Cardiac septum (tissue), 1 donor: ENCODE data around the gene DCHS2. TPM values are rescaled to one million over a fixed set of nuclear protein-coding genes. Genes with fewer than 3 reads are reported as not detected.

Experiments
- DNase-seq: peaks from one replicate; pipeline ENCODE4 v3.0.0-alpha.2; 2020; ENCODE audit warnings: low spot score
- intact Hi-C: fragments of 100-400 bp; cut with DNase I; formaldehyde crosslinking; loops from one replicate; pipeline ENCODE4 v1.14.0; 2022
- total RNA-seq: library from RNA; stranded (reverse); fragmentation: NEBNext Ultra II Directional; extraction: Animal tissue kit (Norgen Biotek cat#: 25700); gene quantifications from one replicate; pipeline ENCODE4 v1.2.1, GENCODE V29; 2021
- donor health status: DM: no; HTN: no; CAD: no.

DCHS2 gene
- total RNA-seq, 1 donor from 2014 or later = not detected

DNA sequence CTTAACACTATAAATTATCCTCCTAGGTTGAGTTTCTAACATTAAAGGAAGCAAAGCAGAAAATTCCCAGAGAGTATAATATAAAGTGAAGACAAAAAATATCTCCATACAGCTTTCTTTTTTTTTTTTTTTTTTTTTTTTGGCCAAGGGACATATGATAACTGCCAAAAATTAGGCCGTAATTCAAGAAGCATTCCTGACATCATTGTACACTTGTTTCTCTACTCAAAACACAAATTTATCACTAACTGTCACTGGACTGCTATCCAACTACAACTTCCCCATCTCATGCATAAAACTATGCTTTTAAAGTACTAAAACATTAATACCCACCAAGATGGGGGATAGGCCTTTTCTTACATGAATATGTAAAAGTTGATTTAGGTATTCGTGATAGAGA lies 77.2 kb downstream of the DCHS2 start:
- intact Hi-C loops = no loop called here
- DNase-seq = no peak

DNA sequence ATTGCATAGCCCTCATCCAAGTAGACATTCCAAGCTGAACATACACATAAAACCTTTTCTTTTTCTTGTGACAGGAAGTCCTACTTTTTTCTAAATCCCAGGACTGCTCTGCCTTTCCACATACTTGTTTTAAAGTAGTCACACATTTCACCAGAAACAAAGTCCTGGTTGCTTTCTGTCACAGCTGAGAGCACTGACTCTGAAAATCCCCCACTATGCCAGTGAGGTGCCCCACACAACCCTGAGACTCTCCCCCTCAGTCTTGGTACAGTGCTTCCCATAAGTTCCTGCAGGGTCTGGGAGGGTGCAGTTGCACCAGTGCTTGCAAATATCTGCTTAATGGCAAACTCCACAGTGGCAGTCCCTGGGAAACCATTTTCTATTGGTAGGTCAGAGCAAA lies 84.2 kb downstream of the DCHS2 start:
- DNase-seq = no peak
- intact Hi-C loops = no loop called here

DNA sequence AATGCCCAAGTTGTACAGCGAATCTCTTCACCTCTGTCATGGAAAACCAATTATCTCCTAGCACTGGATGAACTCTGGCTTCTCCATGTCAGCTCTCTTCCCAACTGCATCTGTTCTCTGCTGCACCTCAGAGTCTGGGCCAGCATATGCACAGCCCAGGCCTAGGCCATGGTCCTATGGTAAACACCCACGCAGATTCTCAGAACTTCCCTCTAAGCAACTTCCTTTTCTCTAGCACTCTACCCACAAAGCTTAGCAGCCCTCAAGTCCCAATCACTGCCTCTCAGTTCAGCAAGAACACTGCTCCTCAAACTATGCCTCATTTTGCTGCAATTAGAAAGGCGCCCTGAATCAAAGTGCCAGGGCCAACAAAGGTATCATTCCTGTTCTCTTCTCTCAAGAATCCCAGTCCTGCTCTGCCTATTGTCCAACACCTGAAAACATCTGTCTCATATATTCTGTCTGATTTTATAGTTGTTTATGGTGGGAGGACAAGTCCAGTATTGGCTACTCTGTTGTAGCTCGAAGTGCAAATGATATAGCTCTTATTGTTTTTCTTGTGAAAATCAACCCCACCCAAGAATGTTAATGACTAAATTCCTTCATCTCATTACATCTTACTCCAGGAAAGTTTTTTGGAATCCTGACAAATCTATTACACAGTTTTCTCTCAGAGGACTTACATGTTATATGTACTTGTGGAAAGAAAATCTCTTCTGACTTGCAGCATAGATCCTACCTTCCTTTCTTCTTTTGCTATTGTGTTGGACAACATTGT lies 85.4 kb downstream of the DCHS2 start:
- intact Hi-C loops = no loop called here
- DNase-seq = no peak

DNA sequence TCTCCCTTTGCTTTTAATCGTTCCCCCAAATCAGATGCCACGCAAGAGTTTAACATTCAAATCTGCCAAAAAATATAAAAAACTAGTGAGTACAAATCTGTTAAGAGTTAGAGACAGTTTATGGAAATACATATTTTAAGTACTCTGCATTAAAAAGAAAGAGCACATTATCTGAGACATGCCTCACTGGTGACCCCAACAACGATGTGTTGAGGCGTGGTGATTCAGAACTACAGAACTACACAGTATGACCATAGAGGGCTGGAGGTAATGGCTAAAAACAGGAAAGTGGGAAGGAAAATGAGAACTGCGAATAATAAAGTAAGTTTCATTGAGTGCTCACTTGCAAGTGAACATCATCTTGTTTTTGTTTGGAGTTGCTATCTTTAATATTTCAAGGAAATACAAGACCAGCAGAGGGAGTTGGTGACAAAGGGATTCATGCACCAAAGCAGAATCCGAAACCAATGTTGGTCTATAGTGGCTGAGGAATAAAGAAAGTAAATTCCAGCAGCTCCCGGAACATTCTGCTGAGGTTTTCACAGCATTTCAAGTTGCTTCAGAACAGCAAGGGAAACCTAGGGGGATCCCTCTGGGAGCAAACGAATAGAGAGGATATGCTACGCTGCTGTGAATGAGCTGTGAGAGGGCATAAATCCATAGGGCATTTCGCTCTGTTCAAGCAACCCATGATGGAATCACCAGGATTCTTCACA lies 92.2 kb downstream of the DCHS2 start:
- intact Hi-C loops = loop anchor here (5.0 kb wide), 1 partner anchor 108 kb away; no protein-coding TSS in a partner anchor
- DNase-seq = no peak

DNA sequence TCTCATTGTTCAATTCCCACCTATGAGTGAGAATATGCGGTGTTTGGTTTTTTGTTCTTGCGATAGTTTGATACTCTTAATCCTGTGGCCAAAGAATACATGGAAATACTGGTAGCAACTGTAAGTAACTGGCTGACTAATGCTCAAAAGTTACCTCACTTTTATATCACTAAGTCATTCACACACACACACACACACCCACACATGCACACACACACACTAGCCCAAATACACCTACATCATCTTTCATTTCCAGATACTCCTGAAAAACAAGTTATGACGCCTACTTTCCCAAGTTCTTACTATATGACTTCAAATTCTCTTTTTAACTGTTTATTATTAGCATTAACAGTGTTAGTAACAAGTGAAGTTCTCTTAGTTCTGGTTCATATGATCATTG lies 101.3 kb downstream of the DCHS2 start:
- intact Hi-C loops = no loop called here

DNA sequence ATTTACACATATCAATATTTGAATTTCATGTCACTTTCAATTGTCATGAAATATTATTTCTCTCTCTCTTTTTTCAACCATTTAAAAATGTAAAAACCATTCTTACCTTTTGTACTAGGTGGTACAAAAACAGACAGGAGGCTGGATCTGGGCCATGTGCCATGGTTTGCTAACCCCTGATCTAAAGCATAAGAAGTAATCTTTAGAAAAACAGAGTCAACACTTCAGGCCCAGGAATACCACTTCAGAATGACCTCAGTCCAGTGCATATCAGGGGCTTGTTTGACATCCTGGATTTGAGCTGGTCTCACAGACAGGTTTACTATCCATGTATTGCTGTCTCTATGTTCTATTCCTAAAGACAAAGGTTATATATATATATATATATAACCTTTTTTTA lies 102.5 kb downstream of the DCHS2 start:
- intact Hi-C loops = no loop called here

More for the DNA sequence above, 101.3 kb downstream of the DCHS2 start:
- DNase-seq = no peak

DNA sequence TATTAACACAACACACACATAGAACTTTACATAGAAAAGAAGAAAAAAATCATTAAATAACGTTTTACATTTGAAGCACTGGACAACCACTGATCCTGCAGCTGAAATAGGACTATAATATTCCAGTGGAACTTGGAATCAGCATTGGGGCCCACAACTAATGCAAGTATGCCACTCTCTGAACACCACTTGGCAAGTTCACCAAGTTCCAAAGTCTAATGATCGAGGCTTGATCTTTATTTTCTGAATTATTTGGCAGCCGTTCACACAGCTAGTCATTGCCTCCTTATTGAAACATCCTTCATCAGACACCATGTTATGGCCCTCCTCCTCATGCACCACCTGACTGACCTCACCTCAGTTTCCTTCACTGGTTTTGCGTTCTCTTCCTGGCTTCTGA lies 107.6 kb downstream of the DCHS2 start:
- intact Hi-C loops = no loop called here
- DNase-seq = no peak

More for the DNA sequence above, 102.5 kb downstream of the DCHS2 start:
- no peak for DNase-seq

DNA sequence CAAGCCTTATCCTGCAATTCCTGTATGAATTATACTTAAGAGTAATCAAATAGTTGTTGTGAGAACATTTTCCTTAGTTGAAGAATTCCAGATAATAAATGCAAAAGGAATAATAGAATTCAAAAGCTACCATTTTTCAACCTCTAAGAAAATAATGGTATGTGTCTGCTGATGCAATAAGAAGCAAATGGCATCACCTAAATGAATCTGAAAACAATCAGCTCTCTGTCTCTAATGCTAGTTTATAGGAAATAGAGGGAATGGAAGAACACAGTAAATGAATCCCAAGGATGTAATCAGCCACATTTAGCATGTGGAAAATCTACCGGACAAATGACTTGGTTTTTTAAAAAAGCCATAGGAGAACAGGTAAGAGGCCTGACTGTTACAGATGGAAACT lies 115.1 kb downstream of the DCHS2 start:
- intact Hi-C loops = no loop called here
- no peak for DNase-seq

DNA sequence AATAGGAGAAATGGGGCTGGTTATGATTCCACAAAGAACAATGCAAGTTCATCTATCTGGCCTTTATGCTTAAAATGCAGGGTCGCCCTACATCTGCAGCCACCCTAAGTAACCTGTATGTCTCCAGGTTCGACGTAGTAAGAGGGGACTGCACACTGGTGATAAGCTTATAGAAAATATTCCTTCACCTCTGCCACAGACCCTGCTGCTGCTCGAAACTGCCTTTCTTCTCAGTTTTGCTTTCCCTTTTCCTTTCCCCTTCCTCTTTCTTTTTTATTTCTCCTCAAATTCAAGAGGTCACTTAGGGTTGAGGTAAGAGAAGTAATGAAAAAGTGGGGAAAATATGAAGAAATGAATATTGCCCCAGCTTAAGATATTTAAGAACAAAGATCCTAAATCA lies 123.5 kb downstream of the DCHS2 start:
- DNase-seq = no peak

DNA sequence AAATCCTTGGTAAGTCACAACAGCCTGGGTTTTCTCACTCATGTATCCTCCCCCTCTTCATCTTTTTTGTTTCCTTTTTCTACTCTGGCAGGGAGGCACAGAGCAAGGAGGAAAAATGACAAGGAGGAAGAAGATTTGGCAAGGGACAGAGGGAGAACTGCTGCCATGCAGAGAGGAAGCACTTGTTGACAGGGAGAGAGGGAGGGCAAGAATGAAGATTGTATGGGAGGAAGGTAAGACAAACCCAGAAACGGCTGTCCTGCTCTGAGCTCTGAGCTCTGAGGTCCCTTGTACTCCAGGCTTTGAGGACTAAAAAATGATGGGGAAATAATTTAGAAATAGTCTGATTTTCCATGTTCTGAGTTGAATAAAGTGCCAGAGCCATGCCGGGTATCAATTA lies 123.9 kb downstream of the DCHS2 start:
- intact Hi-C loops = no loop called here
- DNase-seq = no peak

More for the DNA sequence above, 123.5 kb downstream of the DCHS2 start:
- intact Hi-C loops = no loop called here

DNA sequence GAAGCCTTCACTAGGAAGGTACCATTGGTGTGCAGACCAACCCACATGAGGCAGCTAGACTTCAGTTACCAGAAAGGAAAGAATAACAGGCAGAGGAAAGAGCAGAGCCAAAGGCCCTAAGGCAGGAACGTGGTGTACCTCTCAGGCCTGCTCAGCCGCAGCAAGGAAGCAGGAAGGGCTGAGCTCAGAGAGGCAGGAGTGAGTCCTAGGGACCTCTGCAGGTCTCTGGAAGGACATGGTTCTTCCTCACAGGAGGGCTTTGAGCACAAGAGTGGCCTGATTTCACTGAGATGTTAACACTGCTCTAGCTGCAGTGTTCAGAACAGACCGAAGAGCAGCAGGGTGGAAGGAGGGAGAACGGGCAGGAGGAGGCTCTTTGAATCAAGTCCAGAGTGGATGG lies 124.6 kb downstream of the DCHS2 start:
- no peak for DNase-seq
- intact Hi-C loops = no loop called here

DNA sequence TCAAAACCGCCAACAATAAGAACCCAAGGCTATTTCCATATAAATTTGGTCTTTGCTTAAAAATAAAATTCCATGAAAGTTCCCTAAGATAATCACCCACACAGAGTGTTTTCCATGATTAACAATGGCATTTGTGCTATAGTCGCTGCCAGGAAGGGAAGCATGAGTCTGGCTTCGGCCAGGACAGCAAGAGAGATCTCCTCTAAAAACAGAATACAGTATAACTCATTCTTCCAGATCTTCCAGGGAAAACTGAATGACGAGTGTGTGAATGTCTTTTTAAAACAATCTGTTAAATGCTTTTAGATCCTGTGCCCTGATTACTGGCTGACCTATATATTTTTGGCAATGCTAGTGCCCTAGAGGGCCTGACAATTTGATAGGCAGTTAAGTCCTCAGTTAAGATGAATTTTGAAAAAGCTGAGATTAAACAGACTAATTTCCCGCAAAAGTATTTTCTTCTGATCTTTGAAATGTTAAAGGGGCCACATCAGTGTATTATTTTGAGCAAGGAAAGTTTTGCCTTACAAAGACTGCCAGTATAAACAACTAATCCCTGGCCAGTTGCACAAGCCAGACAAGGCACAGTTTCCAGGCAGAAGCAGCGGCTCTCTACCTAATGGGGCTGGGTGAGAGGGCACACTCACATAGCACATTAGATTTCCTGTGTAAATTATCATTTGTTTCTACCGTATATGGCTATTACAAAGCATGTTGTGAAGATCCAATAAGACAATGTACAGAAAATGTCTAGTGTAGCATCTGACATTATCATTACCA lies 127.3 kb downstream of the DCHS2 start:
- DNase-seq = no peak
- intact Hi-C loops = no loop called here

DNA sequence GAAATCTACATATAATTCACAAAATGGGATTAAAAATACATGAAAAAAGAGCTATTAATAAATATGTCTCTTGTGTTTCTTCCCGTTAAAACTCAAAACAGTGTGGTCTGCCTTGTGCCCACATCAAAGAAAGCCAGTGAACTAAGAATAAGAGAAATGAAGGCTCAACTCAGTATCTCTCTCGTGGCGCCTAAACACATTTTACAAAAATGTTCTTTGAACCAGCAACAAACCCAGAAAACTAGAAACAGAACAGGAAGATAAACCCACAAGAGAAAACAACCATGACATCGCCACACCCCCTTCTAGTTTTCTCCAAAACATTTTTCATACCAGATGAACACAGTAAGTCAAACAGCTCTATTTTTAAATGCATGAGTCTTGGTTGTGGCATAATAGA lies 130.1 kb downstream of the DCHS2 start:
- no peak for DNase-seq
- intact Hi-C loops = no loop called here

DNA sequence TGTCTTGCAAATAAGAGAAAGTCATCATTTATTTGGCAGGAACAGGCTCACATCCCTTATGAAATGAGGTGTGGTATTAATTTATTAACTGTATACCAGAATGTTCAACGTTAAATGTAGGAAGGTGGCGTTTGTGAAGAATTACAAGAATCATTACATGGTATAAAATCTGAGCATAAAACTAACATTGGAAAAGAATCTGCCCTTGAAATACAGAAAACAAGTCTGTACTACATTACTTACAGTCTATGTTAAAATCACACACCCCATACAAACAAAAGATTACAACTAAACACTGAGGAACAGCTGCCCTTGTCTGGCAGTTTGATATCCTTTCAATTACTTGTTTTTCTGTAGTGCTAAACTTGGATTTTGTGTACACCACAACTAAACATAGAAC lies 131.1 kb downstream of the DCHS2 start:
- no peak for DNase-seq
- intact Hi-C loops = no loop called here

DNA sequence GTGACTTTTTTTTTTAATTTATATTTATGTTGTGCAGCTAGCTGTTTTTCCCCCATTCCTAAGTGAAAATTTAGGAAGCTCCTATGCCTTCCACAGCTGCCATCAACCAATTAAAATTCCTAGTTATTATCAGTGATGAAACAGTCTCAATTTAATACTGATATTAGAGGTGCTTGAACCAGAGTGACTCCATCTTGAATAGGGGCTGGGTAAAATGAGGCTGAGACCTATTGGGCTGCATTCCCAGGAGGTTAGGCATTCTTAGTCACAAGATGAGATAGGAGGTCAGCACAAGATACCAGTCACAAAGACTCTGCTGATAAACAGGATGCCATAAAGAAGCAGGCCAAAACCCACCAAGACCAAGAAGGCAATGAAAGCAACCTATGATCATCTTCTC lies 136.7 kb downstream of the DCHS2 start:
- no peak for DNase-seq
- intact Hi-C loops = no loop called here

DNA sequence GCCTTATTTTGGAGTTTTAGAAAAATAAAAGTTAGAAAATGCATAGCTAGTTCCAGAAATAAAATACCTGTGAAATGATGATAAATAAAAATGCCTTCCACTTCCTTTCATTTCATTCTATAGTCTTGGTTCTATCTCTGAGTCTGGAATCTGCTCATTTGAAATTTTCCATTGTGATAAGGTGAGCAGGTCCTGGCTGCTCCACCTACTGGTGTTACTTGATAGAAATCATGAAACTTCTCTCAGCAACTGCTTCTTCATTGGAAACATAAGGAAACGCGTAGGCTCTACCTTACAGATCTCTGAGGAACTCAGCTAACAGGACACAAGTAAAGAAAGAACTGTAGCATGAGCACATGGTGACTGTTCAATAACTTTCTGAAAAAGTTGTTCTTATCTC lies 141.8 kb downstream of the DCHS2 start:
- intact Hi-C loops = no loop called here
- no peak for DNase-seq

DNA sequence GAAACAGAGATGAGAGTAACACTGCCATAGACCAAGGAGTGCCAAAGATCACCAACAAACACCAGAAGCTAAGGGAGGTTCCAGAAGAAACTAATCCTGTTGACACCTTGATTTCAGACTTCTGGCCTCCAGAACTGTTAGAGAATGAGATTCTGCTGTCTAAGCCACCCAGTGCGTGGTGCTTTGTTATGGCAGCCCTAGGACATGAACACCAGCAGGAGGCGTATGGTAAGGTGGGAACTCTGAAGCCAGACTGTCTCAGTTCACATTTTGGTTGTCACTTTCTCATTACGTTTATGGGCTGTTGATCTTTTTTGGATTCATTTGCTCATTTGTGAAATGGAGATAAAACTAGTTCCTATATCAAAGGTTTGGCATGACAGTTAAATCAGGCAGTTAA lies 142.9 kb downstream of the DCHS2 start:
- intact Hi-C loops = no loop called here

DNA sequence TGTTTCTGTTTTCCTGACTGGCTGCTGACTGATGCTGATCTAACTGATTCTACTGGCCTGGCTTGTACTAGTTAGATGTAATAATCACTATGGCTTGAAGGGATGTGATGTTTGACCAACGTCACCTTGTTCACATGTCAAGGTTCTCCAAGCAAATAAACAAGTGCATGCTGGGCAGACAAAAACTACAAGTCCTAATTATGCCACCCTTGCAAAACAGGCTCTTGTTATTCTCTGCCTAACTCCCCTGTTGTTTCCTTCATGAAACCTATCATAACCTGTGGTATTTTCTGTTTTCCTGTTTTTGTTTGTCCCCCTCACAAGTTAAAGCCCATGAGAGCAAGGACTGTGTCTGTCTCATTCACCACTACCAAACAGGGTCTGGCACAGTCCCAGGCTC lies 146.2 kb downstream of the DCHS2 start:
- intact Hi-C loops = no loop called here
- no peak for DNase-seq

More for the DNA sequence above, 142.9 kb downstream of the DCHS2 start:
- no peak for DNase-seq

DNA sequence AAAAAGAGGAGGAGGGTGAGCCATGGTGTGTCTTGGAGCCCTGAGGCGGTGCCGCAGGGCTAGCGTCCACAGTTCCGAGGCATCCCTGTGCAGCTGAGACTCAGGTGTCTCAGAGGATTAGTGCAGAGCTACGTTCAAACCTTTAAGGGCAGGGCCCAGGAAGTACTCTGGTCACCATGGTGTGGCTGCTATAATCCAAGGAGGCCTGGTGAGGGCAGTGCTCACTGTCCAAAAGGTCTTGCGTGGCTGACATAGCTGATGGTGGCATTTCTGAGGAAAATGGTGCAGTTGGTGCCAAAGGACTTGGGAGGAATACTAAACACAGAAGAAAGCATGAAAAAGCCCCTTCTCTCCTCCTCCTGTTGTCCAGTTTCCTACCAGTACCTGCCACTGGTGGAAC lies 146.9 kb downstream of the DCHS2 start:
- DNase-seq = no peak
- intact Hi-C loops = no loop called here

DNA sequence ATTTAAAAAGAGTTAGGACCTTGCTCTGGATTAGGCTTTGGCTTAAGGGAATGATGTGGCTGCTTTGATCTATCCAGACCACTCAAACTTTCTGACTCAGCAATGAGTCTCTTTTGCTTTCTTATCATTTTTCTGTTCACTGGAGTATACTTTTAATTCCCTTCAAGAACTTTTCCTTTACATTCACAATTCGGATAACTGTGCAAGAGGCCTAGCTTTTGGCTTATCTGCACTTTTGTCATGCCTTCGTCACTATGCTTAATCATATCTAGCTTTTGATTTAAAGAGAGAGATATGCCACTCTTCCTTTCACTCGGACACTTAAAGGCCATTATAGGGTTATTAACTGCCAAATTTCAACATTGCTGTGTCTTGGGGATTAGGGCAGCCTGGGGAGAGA lies 147.9 kb downstream of the DCHS2 start:
- no peak for DNase-seq
- intact Hi-C loops = no loop called here
